ENCODE data around the gene PNMA5.
A peak's percentile ranks its signal among the peaks of the same experiment; 100 is the strongest.

PNMA5 gene

GRCh38 chrX:152958524-152959465 is 35.1 kb downstream of the PNMA5 start:
- peak; percentile 76 to 82 for DNase-seq (ENCODE audit: low read depth in 2 of 2)

GRCh38 chrX:152958047-152958446 is 35.9 kb downstream of the PNMA5 start:
- no peak for DNase-seq (ENCODE audit: low read depth in 2 of 2)

GRCh38 chrX:152950786-152951185 is 43.1 kb downstream of the PNMA5 start:
- DNase-seq (ENCODE audit: low read depth in 2 of 2) = no peak

GRCh38 chrX:152949114-152949513 is 44.8 kb downstream of the PNMA5 start:
- no peak for DNase-seq (ENCODE audit: low read depth in 2 of 2)

- DNase-seq (ENCODE audit: low read depth in 2 of 2) = no peak
Observed at GRCh38 chrX:152946681-152947080, 47.2 kb downstream of the PNMA5 start.

- DNase-seq (ENCODE audit: low read depth in 2 of 2) = no peak
Observed at GRCh38 chrX:152945021-152945979, 48.6 kb downstream of the PNMA5 start.

GRCh38 chrX:152943826-152944225 is 50.1 kb downstream of the PNMA5 start:
- no peak for DNase-seq (ENCODE audit: low read depth in 2 of 2)

GRCh38 chrX:152942077-152942442 is 51.9 kb downstream of the PNMA5 start:
- no peak for DNase-seq (ENCODE audit: low read depth in 2 of 2)

- DNase-seq (ENCODE audit: low read depth in 2 of 2) = peak; percentile 78 to 82
Observed at GRCh38 chrX:152941328-152942076, 52.4 kb downstream of the PNMA5 start.
